ENCODE measurements around the gene CFAP73.
A peak's percentile ranks its signal among the peaks of the same experiment; 100 is the strongest.
"Not testable (repeated sequence)": the region's sequence is repeated elsewhere in the genome, so short reads cannot be mapped to it uniquely, and the experiment has no call there.

Gene CFAP73

DNA sequence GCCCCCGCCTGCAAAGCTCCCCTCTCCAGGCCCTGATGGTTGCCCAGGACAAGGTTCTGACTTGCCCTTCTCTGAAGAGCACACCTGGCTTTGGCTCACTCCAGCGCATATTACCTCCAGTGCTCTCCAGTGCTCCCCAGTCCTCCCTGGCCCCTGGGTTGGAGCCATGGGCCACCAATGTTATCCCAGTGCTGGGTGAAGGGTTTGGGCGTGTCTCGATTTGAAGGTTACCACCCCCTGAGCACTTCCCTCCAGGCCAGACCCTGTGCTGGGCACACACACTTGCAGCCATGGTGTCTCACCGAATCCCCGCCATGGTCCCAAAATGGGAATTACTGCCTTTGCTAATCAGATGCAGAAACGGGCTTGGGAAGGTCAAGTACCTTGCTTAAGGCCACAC lies 47.1 kb downstream of the CFAP73 start:
- DNase-seq: no peak

DNA sequence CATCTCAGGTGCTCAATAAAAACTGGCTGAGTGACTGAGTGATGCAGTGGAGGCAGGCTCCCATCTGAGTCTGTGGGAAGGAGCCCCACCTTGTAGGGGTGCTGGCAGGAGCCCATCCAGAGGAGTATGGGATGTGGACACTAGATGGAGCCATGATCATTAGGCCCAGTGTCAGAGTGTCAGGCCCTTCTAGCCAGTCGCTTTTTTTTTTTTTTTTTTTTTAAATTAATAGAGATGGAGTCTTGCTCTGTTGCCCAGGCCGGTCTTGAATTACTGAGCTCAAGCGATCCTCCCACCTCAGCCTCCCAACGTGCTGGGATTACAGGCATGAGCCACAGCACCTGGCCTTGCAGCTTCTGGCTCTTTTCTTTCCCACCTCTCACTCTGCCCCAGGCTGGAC lies 47.5 kb downstream of the CFAP73 start:
- DNase-seq: peak; percentile 40 to 59

DNA sequence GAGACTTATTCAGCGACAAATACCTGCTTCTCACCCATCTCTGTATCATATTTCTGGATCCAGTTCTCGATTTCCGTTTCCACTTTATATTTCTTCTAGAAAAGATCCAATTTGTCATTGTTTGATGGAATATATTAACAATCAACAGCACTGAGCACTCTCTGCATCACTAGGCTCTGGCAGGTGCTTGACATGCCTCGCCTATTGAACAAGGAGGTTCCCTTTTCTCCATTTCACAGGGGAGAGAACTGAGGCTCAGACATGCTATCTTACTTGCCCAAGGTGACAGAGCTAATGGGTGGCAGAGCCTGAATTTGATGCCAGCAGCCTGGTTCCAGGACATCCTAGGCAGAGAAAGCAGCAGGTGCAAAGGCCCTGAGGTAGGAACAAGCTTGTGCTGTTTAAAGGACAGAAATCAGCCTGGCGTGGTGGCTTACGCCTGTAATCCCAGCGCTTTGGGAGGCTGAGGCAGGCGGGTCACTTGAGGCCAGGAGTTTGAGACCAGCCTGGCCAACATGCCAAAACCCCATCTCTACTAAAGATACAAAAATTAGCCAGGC lies 48.1 kb downstream of the CFAP73 start:
- no peak for DNase-seq

DNA sequence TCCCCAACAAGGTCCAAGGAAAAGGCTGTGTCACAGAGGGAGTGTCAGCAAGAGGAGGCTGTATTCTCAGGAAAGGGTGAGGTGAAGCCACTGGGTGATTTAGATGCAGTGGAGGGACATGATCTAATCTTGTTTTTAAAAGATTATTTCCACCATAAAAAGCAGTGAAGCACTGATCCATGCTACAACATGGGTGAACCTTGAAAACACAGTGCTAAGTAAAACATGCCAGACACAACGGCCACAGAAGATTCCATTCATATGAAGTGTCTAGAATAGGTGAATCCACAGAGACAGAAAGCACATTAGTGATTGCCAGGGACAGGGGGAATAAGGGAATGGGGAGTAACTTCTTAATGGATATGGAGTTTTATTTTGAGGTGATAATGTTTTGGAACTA lies 48.8 kb downstream of the CFAP73 start:
- DNase-seq: no peak

DNA sequence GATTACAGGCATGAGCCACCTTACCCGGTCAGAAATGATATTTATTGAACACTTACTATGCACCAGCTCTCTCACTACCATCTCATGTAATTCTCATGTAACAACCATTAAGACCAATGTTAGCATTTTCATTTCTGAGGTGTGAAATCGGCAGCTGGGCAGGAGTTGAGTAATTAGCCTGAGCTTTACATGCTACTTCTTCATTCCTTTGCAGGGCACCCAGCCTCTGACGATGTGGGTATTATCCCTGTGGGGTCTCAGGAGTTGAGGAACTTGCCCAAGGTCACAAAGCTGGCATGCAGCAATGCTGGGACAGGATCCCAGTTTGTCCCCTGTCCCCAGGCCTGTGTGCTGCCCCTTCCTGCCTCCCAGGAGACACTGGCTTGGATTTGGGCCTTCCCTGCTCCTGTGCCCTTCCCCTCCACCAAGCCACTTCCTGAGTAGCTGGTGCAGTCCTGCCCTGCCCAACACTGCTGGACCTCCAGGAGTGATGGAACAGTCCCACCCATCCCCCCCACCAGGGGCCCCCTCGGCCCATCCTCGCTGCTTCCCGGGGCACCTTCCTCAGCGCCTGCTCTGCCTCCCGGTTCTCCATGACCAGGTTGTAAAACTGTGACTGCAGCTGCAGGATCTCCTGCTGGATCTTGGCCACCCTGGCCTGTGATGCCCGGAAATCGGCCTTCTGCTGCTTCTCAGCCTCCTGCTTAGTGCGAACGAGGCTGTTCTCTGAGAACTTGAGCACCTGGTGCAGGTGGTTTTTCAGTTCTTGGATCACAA lies 50.7 kb downstream of the CFAP73 start:
- no peak for DNase-seq

DNA sequence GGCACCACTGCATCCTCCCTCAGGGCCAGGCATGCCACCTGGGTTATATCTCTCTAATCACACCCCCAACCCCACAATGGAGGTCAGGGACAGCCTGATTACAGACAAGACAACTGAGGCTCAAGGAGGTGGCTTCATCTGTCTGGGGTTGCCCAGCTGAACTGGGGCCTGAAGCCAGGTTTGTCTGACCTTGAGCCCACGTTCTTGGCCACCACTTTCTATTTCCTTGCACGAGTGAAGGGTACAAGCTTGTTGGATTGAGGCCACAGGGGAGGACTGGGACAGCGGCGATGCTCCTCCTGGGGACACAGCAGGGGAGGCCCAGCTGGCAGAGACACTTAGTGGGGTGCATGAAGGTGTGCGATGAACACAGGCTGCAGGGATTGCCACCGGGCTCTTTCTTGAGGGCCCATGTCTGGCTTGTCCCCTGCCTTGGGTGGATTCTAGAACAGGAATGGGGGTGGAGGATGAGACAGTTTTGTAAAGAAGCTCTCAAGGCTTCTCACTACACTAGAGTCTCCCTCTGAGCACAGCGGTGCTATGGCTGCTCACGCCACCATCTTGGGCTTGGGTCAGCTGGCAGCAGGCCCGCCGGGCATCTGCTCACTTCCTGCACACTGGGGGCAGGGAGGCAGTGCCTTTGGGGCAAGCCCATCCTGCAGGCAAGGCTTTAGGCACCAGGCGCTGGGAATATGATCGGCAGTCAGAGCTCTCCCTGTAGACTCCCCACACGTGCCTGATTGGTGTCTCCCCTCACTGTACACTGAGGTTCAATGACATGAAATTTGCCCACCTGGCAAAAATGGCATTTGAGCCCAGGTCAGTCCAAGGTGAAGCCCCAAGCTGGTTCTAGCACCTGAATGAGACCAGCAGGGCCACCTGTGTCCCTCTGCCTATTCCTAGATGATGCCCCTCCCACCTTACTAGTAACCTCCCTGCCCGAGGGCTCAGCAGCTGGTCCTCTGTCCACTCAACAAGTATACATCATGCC lies 52.0 kb downstream of the CFAP73 start:
- no peak for DNase-seq

DNA sequence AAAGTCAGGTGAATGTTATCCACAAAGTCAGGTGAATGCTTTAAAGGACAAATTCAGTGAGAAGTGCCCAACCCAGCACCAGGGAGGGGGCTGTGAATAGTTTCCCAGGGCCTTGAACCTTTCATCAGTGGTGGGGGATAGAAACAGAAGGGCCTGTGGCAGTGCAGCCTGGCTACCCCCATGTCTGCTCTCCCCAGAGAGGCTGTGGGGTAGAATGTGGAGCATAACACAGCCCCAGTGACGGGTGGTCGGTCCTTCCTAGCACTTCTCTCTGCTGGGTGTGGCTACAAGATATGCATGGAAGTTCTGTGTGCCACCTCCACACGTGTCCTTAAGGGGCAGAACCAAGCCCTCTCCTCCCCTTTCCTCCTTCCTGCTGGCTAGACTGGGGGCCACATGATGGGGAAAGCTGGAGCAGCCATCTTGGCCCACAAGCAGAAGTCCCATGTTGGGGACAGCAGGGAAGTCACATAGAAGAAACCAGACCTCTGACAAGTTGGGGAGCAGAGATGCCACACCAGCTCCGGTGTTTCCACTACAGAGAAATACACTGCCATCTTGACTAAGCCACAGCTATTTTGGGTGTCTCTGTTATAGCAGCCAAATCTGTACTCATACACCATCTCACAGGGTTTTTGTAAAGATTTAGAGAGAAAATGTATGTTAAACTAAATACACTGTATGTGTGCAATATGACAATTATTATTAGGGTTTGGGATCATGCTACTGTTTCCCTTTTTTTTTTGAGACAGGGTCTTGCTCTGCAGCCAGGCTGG lies 53.0 kb downstream of the CFAP73 start:
- no peak for DNase-seq

DNA sequence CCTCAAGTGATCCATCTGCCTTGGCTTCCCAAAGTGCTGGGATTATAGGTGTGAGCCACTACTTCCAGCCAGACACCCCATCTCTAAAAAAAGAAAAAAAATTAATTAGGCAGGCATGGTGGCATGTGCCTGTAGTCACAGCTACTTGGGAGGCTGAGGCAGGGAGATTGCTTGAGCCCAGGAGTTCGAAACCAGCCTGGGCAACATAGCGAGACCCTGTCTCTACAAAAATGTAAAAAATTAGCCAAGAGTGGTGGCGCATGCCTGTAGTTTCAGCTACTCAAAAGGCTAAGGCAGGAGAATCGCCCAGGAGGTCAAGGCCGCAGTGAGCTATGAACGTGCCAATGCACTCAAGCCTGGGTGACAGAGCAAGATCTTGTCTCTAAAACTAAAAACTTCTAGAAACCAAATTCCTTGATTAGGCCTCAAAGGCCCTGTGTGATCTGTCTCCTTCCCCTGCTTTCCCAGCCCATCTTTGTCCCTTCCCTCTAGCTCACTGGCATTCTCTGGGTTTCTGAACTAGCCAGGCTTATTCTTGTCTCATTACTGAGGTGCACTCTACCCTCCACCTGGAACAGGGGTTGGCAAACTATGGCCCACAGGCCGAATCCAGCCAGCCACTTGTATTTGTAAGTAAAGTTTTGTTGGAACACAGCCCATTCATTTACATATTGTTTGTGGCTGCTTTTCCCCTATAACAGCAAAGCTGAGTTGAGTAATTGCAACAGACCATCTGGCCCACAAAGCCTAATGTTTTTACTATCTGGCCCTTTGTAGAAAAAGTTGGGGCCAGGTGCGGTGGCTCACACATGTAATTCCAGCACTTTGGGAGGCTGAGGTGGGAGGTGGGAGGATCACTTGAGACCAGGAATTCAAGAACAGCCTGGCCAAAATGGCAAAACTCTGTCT lies 54.6 kb downstream of the CFAP73 start:
- no peak for DNase-seq

DNA sequence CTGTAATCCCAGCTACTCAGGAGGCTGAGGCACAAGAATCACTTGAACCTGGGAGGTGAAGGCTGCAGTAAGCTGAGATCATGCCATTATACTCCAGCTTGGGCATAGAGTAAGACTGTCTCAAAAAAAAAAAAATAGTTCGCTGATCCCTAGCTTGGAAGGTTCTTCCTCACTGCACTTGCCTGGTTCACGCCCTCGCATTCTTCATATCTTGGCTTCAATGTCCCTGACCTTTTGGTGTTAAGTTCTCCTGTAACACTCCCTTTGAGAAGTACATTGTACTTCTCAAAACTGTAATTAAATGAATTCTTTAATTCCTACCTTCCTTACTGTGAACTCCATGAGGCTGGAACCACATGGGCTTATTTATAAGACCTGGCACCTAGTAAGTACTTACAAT lies 55.3 kb downstream of the CFAP73 start:
- no peak for DNase-seq

DNA sequence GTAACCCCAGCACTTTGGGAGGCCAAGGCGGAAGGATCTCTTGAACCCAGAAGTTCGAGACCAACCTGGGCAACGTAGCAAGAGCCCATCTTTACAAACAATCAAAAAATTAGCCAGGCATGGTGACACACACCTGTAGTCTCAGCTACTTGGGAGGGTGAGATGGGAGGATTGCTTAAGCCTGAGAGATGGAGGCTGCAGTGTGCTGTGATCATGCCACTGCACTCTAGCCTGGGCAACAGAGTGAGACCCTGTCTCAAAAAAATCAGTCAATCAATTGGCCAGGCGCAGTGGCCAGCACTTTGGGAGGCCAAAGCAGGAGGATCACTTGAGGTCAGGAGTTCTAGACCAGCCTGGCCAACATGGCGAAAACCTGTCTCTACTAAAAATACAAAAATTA lies 57.3 kb downstream of the CFAP73 start:
- not testable (repeated sequence) for DNase-seq

DNA sequence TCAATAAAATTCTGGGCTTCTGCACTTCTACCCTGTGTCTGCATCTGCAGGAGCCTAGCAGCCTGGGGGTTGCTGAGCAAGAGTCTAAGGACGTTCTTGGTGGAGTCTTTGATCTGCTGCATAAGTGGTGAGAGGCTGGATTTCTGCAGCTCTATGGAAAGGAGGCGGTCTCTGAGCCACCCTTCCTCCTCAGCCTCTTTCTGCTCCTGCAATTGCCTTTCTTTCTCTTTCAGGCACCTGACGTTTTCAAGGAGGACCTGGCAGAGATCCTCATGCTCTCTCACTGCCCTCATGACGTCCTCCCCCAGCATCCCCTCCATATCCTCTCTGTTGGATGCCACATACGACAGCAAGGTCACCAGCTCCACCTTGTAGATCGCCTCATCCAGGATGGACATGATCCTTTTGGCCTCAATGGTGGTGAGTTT lies 58.1 kb downstream of the CFAP73 start:
- no peak for DNase-seq

DNA sequence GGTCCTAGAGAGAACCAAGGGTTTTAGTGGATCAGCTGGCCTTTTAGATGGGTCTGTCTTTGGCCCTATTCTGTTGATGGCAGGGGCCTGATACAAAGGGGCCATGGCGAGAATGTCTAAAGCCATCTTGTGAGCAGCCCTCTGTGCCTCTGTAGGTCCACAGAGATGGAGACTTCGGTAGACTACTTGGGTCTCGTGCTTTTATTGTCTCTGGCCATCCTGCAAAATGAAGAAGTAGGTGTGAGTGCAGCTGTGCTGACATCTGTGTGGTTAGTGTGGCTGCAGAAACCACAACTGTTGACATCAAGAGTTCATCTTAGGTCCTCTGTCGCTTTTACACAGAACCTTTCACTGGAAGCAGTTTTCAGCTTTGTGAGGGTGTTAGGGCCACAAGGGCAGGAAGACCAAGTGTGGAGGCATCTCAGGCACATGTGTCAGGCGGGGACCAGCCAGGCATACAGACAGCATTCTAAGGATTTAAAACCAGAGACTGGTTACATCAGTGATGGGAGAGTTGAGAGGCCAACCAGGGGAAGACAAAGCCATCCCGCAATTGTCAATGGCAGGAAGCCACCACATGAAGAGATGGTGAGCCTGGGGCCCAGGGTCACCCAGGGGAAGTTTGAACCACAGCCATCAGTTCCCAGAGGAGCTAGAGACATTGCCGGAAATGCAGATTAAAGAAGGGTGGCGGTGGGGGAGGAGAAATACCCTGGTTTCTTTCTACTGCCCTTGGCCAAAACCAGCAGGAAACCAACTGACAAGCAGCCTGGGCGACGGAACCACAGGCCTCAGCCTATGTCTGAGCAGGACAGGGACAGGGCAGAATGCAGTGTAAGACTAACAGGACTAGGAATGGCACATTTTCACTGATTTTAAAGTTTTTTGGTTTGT lies 58.8 kb downstream of the CFAP73 start:
- DNase-seq: peak; percentile 21 to 30
